Erythroblast (primary cell): Measurements from ENCODE around the gene APEX2.

Source experiments
- GATA1 ChIP-seq: IDR thresholded peaks from 2 replicates; pipeline ENCODE4 v1.6.1; 2011; ENCODE audit warnings: low read depth, mild to moderate bottlenecking, control low read depth, low read length, moderate library complexity
- POLR2A ChIP-seq: IDR thresholded peaks from 2 replicates; pipeline ENCODE4 v1.6.1; 2011; ENCODE audit warnings: mild to moderate bottlenecking, low read length

DNA sequence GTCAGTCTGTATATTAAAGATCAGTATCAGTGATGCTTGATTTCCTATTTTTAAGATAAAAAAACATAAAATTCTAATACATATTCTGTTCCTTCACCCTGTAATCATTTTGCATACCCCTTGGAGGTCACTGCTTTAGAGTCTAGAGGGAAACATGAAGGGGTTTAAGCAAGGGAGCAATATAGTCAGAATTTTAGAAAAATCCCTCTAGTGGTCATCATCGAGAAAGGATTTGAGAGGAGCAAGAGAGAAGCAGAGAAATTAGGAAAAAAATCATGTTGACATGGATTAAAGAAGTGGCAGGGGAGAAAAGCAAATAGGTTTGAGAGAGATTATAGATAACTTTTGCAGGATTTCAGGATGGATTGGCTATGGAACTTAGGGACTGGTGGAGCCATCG is 11.1 kb downstream of the APEX2 start:
- TF ChIP-seq POLR2A (no peak), GATA1 (no peak)
